HG02981 (cell line): ENCODE results near the gene GMDS.

Source experiments
- ATAC-seq: cut with Tn5 transposase; IDR thresholded peaks from one replicate; pipeline ENCODE4 v1.9.1; 2021; ENCODE audit warnings: mild to moderate bottlenecking, moderate library complexity; ENCODE audit not compliant: unreplicated experiment

The GMDS gene

DNA sequence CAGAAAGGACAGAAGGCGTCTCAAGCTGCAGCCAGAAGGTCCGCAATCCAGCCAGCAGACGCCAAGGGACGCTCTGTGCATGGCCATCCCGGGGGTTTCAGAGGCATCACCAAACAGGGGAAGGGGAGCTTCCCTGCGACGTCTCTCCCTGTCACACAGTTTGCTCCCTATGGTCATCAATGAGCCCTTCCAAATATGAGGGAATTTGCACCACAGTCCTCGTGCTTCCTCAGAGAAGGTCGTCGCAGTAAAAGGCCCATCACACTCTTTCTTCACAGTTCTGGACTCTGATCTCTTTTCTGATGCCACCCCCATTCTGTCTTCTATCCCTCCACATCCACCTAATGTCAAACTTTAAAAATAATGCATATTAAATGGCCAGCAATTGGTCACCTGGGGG lies 645.9 kb downstream of the GMDS start:
- ATAC-seq, result no peak

- no peak for ATAC-seq
Measured at GRCh38 chr6:1598886-1599285, 646.5 kb downstream of the GMDS start.

DNA sequence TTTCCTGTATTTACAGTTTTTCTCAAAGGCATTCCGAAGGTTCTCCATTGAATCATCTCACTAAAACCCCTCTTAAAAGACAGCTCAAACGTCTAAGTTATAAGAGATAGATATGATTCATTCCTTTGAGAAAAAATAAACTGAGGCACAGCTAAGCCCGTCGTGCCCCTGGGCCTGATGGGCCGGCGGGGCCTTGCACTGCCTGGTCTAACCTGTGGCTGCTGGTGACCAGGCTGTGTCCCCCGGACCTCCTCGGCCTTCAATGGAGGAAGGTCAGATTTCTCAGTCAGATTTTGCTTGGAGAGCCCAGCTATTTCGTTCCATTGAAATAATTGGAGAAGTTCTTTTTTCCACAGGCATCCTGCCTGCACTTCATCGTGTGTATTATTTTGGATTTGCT lies 647.0 kb downstream of the GMDS start:
- no peak for ATAC-seq

DNA sequence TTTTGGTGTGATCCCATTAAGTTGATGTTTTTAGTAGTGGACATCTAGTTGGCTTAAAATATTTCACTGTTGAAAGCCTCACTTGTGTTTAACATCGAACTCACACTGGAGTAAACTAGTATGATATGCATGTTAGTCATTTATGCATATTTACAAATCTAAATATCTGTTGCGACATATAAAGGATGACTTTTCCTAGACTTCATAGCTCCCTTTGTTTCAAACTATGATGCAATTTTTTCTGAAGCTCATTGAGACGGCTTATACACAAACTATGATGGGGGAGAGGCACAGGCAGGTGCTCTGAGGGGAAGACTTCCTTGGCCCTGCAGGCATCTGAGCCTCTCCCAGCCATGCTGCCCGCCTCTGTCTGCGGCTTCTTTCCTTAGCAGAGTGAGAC lies 647.5 kb downstream of the GMDS start:
- no peak for ATAC-seq

DNA sequence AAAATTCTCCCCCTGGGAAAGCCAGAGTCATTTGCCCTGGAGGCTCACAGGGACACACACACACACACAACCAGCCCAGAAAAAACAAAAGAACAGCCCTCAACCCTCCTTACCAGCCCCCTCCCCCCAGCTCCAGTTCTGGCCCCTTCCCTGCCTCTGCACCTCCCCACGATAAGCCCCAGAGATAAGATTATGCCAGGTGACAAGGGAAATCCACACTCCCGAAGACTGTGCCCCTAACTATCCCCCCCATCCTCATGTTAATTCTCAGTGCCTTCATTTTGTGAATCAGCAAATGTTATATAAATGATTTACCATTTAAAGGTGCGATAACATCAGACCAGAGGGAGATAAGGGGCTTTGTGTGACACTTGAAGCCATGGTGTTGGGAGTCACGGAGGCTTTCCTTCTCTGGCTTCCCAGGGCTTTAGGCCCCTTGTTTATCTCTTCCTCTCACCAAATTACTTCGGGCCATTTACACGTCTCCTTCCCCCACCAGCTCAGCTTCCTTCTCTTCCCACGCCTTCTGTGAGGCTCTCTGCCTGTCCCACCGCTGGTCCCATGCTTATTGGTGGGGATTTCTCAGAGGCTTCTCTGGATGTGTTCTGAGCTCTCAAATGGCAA lies 648.2 kb downstream of the GMDS start:
- ATAC-seq, result no peak

DNA sequence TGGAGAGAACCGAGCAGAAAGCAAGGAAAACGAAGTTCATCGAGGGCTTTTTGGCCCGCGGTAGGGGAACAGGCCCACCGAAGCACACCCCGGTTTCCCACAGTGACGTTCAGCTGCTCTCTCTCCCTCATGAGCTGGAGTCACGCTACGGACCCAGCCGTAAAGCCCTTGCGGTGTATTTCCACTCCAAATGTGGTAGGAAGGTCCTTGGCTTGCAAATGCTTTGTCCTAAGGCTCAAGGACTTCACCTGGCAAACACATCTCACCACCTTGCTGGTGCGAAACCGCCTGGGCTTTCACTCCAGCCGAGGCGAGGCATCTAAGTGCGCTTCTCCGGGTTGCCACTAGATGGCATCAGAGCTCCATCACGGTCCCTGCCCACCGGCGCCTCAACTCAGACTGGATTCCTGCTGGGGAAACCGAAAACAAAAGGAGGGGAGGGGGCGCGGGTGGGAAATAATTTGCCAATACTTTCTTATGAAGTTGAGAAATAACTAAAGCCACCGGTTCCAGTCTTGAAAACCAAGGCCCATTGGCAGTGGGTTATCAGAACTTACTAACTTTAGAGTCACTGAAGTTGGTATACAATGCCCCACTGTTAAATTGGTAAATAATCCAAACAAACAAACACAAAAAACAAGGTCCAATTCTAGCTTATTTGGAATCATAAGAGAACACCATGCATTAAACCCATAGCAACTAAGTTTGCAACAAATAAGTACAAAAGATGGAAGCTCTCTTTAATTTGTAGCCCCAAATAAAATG lies 649.1 kb downstream of the GMDS start:
- peak; percentile 75 for ATAC-seq

- no peak for ATAC-seq
Measured at GRCh38 chr6:1595271-1596087, 649.9 kb downstream of the GMDS start.

DNA sequence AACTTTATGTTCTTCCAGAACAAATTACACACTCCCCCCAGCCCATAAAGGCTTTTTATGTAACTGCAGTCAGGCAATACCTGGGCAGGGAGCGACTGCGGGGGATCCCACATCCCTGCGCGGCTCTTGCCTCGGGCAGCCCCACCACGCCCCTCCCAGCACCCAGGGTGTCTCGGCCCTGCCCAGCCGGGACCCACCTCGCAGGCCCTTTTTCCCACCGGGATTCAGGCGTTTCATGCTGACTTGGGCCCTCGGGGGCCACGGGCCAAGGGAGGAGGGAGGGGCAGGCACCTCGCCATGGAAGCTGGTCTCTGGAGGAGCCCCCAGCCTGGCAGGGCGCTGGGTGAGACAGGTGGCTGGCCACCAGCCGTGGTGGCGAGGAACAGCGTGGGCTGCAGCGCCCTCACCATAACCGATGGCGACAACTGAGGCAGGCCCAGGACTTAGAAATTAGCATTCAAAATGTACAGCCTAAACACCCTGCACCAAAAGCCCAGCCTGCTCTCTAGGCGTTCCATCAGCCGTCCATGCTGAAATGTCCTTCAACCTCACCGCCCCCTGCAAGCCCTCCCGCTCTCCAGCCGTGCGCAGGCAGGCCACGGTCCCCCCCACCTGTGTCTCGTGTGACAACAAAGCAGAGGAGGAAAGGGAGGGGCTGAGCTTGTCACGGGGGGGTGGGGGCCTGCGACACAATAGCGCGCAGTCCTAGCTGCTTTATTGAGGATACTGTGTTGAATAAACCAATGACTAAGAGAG lies 650.8 kb downstream of the GMDS start:
- ATAC-seq, result no peak

DNA sequence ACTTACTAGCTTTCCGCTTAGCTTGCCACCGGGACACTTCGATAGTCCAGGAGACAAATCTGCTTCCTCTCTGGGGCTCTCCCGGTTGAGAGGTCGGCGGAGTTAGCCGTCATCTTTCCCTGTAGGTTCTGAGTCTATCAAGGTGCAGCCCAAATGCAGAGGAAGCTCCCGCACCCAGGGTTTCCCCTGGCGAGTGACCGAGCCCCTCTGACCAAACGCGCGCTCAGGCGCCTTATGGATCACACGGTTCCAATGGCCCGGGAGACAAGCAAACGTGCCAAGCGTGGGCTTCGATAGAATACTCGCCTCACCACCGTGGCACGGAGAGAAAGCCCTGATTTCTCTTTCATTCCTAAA lies 651.5 kb downstream of the GMDS start:
- ATAC-seq, result no peak

DNA sequence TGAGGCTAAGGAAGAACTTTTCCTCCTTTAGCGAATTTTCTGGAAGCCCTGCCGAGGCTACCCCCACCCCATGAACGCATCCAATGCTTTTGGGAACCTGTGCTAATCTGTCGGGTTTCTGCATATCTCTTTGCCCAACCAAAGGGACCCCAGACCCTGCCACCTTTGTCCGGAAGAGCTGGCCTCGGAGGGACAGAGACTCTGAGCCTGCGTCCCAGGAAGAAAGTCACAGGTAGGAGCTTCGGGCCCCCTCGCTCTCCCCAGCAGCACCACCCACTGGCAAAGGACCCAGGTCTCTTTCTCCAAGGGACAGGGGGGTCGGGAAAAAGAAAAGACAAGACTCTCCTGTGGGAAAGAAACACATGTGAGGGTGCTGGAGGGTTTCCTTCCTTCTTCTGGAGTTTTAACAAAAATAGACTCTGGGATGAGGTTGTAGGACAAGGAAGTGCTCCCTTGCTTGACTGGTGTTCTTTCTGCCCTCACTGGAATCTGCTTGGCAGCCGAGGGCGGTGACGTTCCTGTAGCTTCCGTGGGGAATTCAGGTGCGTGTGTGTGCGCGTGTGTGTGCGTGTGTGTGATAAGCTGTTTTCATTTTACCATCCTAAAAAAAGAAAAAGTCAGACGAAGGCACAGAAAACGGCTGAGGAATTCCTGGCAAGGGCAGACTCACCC lies 652.0 kb downstream of the GMDS start:
- ATAC-seq, result no peak

DNA sequence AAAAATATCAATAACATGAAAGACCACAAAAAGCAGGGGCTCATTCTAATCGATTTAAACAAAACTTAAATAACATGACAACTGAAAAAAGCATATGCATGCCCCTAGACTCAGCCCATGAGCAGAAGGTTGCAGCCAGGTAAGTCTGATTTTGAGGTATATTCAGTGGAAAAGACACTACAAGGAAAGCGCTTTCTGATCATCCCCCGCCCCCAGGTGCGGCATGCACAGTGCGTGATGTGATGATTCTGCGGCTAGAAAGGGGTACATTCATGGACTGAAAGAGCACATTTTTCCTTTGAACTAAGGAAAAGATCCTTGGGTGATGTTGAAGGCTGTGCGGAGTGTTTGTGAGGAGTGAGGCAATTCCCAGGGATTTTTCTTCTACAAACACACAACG lies 652.6 kb downstream of the GMDS start:
- no peak for ATAC-seq

GRCh38 chr6:1591926-1592325 lies 653.5 kb downstream of the GMDS start:
- no peak for ATAC-seq

DNA sequence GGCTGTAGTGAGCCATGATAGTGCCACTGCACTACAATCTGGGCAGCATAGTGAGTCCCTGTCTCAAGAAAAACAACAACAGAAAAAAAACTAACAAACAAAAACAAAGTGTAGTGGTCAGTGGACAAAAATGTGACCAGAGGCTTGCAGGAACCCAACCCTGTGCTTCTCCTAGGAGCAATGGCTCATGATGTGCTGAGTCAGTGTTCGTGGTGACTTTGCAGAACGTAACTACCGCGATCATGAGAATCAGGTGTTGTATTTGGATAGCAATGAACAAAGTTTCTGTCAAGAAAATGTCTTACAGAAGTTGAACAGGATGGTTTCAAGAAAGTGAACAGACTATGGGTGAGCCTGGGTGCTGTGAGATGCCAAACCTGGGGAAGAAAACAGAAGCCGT lies 654.2 kb downstream of the GMDS start:
- no peak for ATAC-seq

DNA sequence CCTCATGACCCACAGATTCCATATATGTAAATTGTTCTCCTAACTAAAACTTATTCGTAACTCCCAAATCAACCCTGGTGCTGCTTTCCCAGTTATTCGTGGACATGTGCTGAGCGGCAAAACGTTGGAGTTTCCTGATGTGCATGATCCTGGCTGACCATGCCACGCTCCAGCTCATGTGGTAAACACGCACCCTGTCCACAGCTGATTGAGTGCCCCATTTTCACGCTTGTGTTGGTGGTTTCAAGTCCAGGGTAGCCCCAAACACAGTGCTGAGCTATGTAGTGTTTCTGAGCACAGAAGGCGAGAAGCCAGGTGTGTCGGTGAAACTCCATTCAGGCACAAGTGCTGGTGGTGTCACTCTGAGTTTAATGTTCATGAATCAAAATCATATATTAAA lies 654.8 kb downstream of the GMDS start:
- no peak for ATAC-seq

DNA sequence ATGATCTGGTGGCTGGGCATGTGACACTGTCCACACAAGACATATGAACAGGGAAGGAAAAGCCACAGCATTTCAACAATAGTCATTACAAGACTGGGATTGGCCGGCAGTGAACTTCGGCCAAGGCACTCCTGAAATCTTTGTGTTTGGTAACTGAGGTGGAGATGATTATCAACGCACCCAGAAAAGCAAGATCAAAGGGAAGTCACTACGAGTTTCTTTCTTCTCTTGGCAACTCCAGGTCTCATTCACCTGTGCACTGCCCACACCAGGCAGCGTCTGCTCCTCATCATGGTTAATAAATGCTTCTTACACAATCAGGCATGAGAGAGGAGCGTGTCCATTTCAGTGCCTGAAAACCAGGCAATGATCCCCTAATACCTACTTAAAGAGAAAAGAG lies 656.2 kb downstream of the GMDS start:
- ATAC-seq, result no peak

DNA sequence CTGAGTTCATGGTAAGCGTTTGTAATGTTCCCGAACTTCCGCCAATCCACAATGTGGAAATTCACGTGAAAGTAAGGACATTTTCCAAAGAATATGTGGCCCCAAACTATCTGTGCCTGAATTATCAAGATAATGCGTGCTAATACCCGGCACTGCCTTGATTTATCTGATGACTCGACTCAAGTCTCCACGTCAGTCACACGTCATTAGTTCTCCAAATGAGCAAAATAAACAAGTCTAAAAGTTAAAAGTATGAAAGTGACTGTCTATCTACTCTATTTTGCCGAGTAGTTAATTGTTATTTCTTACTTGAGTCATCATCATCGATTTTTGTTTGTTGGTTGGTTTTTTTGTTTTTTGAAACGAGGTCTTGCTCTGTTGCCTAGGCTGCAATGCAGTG lies 657.4 kb downstream of the GMDS start:
- no peak for ATAC-seq

- ATAC-seq, result no peak
Measured at GRCh38 chr6:1587546-1587945, 657.9 kb downstream of the GMDS start.

DNA sequence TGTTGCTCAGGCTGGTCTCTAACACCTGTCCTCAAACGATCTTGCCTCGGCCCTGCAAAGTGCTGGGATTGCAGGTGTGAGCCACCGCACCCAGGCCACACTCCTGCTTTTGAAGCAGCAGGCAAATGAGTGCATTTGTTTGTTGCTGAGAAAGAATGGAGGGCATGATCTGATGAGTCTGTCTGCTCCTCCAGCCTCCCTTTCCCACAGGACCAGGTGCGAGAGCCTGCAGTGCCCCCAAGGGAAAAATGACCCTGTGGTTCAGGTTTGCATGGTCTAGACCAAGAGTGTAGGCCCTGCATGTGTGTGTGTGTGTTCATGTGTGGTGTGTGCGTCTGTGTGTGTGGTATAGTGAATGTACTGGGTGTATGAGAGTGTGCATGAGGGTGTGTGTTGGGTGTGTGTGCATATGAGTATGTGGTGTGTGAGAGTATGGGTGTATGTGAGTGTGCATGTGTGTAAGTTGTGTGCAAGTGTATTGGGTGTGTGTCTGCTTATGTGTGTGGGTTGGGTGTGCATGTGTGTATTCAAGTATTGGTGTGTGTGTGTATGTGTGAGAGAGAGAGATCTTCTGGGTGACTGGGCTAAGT lies 658.4 kb downstream of the GMDS start:
- no peak for ATAC-seq

DNA sequence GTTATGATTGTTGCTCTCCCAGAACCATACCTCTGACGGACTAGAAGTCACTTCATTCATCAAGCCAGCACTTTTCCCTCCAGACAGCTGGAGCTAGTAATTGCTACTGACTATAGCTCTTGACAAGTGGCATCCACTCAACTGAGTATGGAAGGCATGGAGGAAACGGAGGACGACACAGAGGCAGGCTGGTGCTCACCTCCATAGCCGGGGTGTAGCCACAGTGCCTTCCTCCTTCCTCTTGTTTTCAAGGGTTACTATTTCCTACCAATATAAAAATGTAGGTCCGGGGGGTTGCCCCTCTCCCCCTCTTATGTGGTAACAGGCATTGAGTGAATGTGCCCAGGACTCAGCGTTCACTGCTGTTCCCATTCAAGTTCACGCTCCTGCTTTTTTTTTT lies 659.1 kb downstream of the GMDS start:
- no peak for ATAC-seq

DNA sequence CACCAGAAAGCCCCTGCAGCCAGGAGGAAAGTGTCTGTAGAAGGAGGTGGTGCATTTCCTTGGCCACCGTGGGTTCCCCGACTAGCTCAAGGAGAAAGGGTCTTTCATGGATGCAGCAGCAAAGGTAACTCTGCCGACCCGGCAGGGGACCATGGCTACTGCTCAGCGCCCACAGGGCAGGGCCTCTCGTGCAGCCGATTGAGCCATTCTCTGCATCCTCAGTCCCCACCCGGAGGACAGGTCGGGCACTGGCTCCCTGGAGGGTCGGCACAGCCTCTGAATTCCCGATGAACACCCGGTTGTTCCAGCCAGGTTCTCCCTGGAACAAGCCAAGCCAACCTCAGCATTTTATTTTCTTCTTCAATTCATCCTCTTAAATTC lies 659.7 kb downstream of the GMDS start:
- ATAC-seq, result no peak
